Measurements from ENCODE around the gene TMEM141.
"Not testable (repeated sequence)": the region's sequence is repeated elsewhere in the genome, so short reads cannot be mapped to it uniquely, and the experiment has no call there.

Gene TMEM141

GRCh38 chr9:136760834-136761544 is 30.2 kb upstream of the TMEM141 start:
- TF ChIP-seq CTCF (IDR thresholded peaks at IDR 0.05; ENCODE audit: insufficient read depth, low read depth, low read length, missing control alignments), result peak; percentile 65
- H3K4me3 ChIP-seq (ENCODE audit: low read length), result not testable (repeated sequence)
- DNase-seq (ENCODE audit: low read depth), result peak; percentile 71

GRCh38 chr9:136761545-136761981 is 29.6 kb upstream of the TMEM141 start:
- no peak for TF ChIP-seq CTCF (IDR thresholded peaks at IDR 0.05; ENCODE audit: insufficient read depth, low read depth, low read length, missing control alignments)
- DNase-seq (ENCODE audit: low read depth), result no peak
- no peak overlapping the region for H3K4me3 ChIP-seq (ENCODE audit: low read length)

GRCh38 chr9:136762221-136762691 is 28.9 kb upstream of the TMEM141 start:
- no peak for DNase-seq (ENCODE audit: low read depth)
- TF ChIP-seq CTCF (IDR thresholded peaks at IDR 0.05; ENCODE audit: insufficient read depth, low read depth, low read length, missing control alignments), result no peak

GRCh38 chr9:136762915-136763648 is 28.1 kb upstream of the TMEM141 start:
- H3K4me3 ChIP-seq (ENCODE audit: low read length), result no peak overlapping the region
- no peak for TF ChIP-seq CTCF (IDR thresholded peaks at IDR 0.05; ENCODE audit: insufficient read depth, low read depth, low read length, missing control alignments)
- DNase-seq (ENCODE audit: low read depth), result peak; percentile 36

More at GRCh38 chr9:136762221-136762691, 28.9 kb upstream of the TMEM141 start:
- H3K4me3 ChIP-seq (ENCODE audit: low read length), result no peak overlapping the region

GRCh38 chr9:136763649-136764035 is 27.5 kb upstream of the TMEM141 start:
- DNase-seq (ENCODE audit: low read depth), result no peak
- no peak overlapping the region for H3K4me3 ChIP-seq (ENCODE audit: low read length)
- no peak for TF ChIP-seq CTCF (IDR thresholded peaks at IDR 0.05; ENCODE audit: insufficient read depth, low read depth, low read length, missing control alignments)

- H3K4me3 ChIP-seq (ENCODE audit: low read length), result no peak within 1 kb of the TSS
- no peak for DNase-seq (ENCODE audit: low read depth)
Observed at GRCh38 chr9:136764301-136764891, 26.7 kb upstream of the TMEM141 start, which contains the start of gene LCN15. Gene LCN15, minus strand, starts transcription at chr9:136764518. Its CDS starts 30 bp downstream, at chr9:136764488.

More at GRCh38 chr9:136764301-136764891, 26.7 kb upstream of the TMEM141 start, which contains the start of gene LCN15:
- TF ChIP-seq CTCF (IDR thresholded peaks at IDR 0.05; ENCODE audit: insufficient read depth, low read depth, low read length, missing control alignments), result no peak
